K562 (cell line): ENCODE measurements around the gene RNASE13. TPM values are rescaled to one million over a fixed set of nuclear protein-coding genes. Genes with fewer than 3 reads are reported as not detected.

Experiments used
- ARHGAP35 ChIP-seq: fragments of 450-650 bp; IDR thresholded peaks from 2 replicates; pipeline ENCODE4 v1.6.1; 2018; ENCODE audit not compliant: partially characterized antibody
- ARID1B ChIP-seq: fragments of 450-650 bp; IDR thresholded peaks from 2 replicates; pipeline ENCODE4 v1.6.1; 2016; ENCODE audit warnings: antibody characterized with exemption, mild to moderate bottlenecking, inconsistent platforms
- EGR1 ChIP-seq: fragments of 450-650 bp; conservative IDR thresholded peaks from 2 replicates; pipeline ENCODE4 v1.6.1; 2017; ENCODE audit warnings: mild to moderate bottlenecking
- GABPB1 ChIP-seq: sonication (generic); formaldehyde crosslinking; IDR thresholded peaks from 2 replicates; pipeline ENCODE4 v1.8.0; 2022; ENCODE audit warnings: mild to moderate bottlenecking, missing genetic modification reagents
- L3MBTL2 ChIP-seq: fragments of 450-650 bp; IDR thresholded peaks from 2 replicates; pipeline ENCODE4 v1.6.1; 2016; ENCODE audit warnings: mild to moderate bottlenecking, moderate library complexity
- MCM3 ChIP-seq: fragments of 450-650 bp; IDR thresholded peaks from 2 replicates; pipeline ENCODE4 v1.6.1; 2016
- MEIS2 ChIP-seq: fragments of 450-650 bp; IDR thresholded peaks from 2 replicates; pipeline ENCODE4 v1.6.1; 2014; ENCODE audit warnings: mild to moderate bottlenecking; ENCODE audit not compliant: partially characterized antibody
- MGA ChIP-seq: fragments of 450-650 bp; IDR thresholded peaks from 2 replicates; pipeline ENCODE4 v1.6.1; 2016; ENCODE audit warnings: mild to moderate bottlenecking, moderate library complexity
- PCBP1 ChIP-seq: fragments of 200-400 bp; formaldehyde crosslinking; IDR thresholded peaks from 2 replicates; pipeline ENCODE4 v1.6.1; 2018; ENCODE audit warnings: mild to moderate bottlenecking, low read depth, low read length; ENCODE audit not compliant: poor library complexity, severe bottlenecking
- POLR3A ChIP-seq: IDR thresholded peaks from 2 replicates; pipeline ENCODE4 v1.6.1; 2011; ENCODE audit warnings: borderline replicate concordance, mild to moderate bottlenecking, moderate library complexity; ENCODE audit not compliant: insufficient read length, insufficient read depth; ENCODE audit errors: extremely low read depth
- RBFOX2 ChIP-seq: fragments of 200-400 bp; formaldehyde crosslinking; IDR thresholded peaks from 2 replicates; pipeline ENCODE4 v1.6.1; 2017; ENCODE audit warnings: low read depth, mild to moderate bottlenecking, low read length, moderate library complexity
- SETDB1 ChIP-seq: IDR thresholded peaks from one replicate; pipeline ENCODE4 v1.6.1; 2012; ENCODE audit warnings: low read length, control low read depth, inconsistent platforms
- SUPT5H ChIP-seq: fragments of 450-650 bp; IDR thresholded peaks from 2 replicates; pipeline ENCODE4 v1.6.1; 2016
- VEZF1 ChIP-seq: fragments of 200-800 bp; sonication (Bioruptor generic); IDR thresholded peaks from 2 replicates; pipeline ENCODE4 v1.6.1; 2017; ENCODE audit warnings: missing genetic modification characterization, missing compliant biosample characterization
- ZBTB7A ChIP-seq: IDR thresholded peaks from 2 replicates; pipeline ENCODE4 v1.6.1; 2011; ENCODE audit warnings: low read depth, mild to moderate bottlenecking, low read length, moderate library complexity, borderline replicate concordance; ENCODE audit not compliant: control insufficient read depth
- ZNF384 ChIP-seq: IDR thresholded peaks from 2 replicates; pipeline ENCODE4 v1.6.1; 2012; ENCODE audit warnings: low read depth, low read length, improper control_type of control experiment
- polyA plus RNA-seq, 8 experiments: library from polyadenylated mRNA; depleted of rRNA in 4 of 8; stranded (reverse) in 5 of 8; unstranded in 3 of 8; fragments of >200 nt; fragmentation: Nextera tagmentation in 2 of 8; fragmentation: Illumina TruSeq in 1 of 8; extraction: Ambion mirVana in 2 of 8; extraction: Trizol in 1 of 8; gene quantifications; 2 replicates each; pipeline versions ENCODE4 v1.2.1 to v1.2.3, GENCODE V29; 2011 to 2014; ENCODE audit warnings: inconsistent platforms in 1 of 8, missing spikeins in 1 of 8
- total RNA-seq, 7 experiments: library from RNA; depleted of rRNA in 6 of 7; stranded (reverse); fragments of >200 nt in 6 of 7; fragmentation: Illumina TruSeq in 2 of 7; extraction: Trizol in 2 of 7; gene quantifications; 2 replicates each; pipeline versions ENCODE4 v1.2.1 to v1.2.3, GENCODE V29; 2011 to 2021; ENCODE audit warnings: low replicate concordance in 1 of 7

RNASE13 gene
- total and polyA plus RNA-seq, 9 of the 15 experiments (the other 6 are each of a cell fraction or from before 2014, with no cell fraction given): not detected

GRCh38 chr14:21025371-21026273 is 9.0 kb downstream of the RNASE13 start (continued):
- TF ChIP-seq MGA (peak; percentile 57; the same call in 1 of the 2 replicates), EGR1 (peak; percentile 26; the same call in 1 of the 2 replicates), MCM3 (no peak), RBFOX2 (peak; percentile 58), POLR3A (no peak), ARID1B (no peak), PCBP1 (peak; percentile 43), SETDB1 (no peak), MEIS2 (no peak), ARHGAP35 (no peak), ZBTB7A (peak; percentile 62; the same call in 1 of the 2 replicates), SUPT5H (no peak), VEZF1 (CRISPR knock-in tag) (peak; percentile 74), L3MBTL2 (peak; percentile 50; the same call in 1 of the 2 replicates), ZNF384 (no peak), GABPB1 (CRISPR knock-in tag) (no peak)
